Vagina (tissue), 2 donors: Measurements from ENCODE around the gene CNNM2.

Source experiments
- POLR2A ChIP-seq, 2 donors: fragments of 450-650 bp; IDR thresholded peaks; one replicate each; pipeline ENCODE4 v1.6.1; 2017; ENCODE audit warnings: antibody characterized with exemption in 2 of 2, mild to moderate bottlenecking in 2 of 2, moderate library complexity in 2 of 2
- POLR2AphosphoS5 ChIP-seq, 2 donors: sonication (generic); formaldehyde crosslinking; IDR thresholded peaks; one replicate each; pipeline ENCODE4 v1.9.0; 2017; ENCODE audit warnings: antibody characterized with exemption in 2 of 2, mild to moderate bottlenecking in 2 of 2, low read depth in 1 of 2; ENCODE audit not compliant: insufficient read depth in 1 of 2
- TF ChIP-seq, protein P1 (sequence below), 3 experiments: fragments of 450-650 bp in 2 of 3; fragments of 200-600 bp in 1 of 3; sonication (generic) in 1 of 3; IDR thresholded peaks; one replicate each; pipeline ENCODE4 v1.5.1; 2017 to 2019; ENCODE audit warnings: antibody characterized with exemption in 3 of 3, mild to moderate bottlenecking in 2 of 3, moderate library complexity in 2 of 3

DNA sequence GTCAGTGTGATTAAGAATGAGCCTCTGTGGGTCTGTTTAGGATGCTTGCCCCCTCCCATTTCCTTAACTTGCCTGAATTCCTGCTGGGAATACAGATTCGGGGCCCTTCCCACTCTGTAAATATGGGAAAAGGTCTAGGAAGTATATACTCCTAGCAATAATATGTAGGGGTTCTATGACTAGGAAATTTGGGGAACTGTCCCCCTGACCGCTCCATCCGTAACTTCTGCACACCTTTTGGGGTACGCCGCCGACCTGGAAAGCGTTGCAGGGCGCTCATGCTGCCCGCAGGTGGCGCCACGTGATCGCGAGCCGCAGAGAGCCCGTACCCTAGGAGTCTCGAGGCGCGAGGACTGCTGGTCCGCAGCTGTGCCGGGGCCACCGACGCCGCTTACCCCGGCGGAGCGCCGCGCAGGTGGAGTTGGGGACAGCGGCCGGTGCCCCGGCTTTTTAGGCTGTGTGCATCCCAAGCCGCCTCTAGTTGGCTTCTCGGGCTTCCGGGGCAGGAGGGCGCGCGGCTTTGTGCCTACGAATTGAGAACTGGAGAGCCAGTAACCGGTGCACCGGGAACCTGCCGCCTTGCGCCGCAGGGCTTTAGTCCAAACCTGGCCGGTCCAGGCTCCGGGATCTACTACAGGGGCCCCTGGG lies 656 bp upstream of the CNNM2 start:
- TF ChIP-seq, protein P1, sequence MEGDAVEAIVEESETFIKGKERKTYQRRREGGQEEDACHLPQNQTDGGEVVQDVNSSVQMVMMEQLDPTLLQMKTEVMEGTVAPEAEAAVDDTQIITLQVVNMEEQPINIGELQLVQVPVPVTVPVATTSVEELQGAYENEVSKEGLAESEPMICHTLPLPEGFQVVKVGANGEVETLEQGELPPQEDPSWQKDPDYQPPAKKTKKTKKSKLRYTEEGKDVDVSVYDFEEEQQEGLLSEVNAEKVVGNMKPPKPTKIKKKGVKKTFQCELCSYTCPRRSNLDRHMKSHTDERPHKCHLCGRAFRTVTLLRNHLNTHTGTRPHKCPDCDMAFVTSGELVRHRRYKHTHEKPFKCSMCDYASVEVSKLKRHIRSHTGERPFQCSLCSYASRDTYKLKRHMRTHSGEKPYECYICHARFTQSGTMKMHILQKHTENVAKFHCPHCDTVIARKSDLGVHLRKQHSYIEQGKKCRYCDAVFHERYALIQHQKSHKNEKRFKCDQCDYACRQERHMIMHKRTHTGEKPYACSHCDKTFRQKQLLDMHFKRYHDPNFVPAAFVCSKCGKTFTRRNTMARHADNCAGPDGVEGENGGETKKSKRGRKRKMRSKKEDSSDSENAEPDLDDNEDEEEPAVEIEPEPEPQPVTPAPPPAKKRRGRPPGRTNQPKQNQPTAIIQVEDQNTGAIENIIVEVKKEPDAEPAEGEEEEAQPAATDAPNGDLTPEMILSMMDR (IDR thresholded peaks at IDR 0.05), result peak; percentile 83 to 99 (median 97)
- TF ChIP-seq POLR2A (IDR thresholded peaks at IDR 0.05) (no peak), POLR2AphosphoS5 (IDR thresholded peaks at IDR 0.05; ENCODE audit: insufficient read depth in 1 of 2, low read depth in 1 of 2) (no peak)
